GM19351 (cell line): Measurements from ENCODE around the gene OMP.
A peak's percentile ranks its signal among the peaks of the same experiment; 100 is the strongest.
"Not testable (repeated sequence)": the region's sequence is repeated elsewhere in the genome, so short reads cannot be mapped to it uniquely, and the experiment has no call there.

Source experiments
- ATAC-seq: cut with Tn5 transposase; IDR thresholded peaks from one replicate; pipeline ENCODE4 v1.9.1; 2021; ENCODE audit warnings: mild to moderate bottlenecking, moderate library complexity; ENCODE audit not compliant: unreplicated experiment

Gene OMP

DNA sequence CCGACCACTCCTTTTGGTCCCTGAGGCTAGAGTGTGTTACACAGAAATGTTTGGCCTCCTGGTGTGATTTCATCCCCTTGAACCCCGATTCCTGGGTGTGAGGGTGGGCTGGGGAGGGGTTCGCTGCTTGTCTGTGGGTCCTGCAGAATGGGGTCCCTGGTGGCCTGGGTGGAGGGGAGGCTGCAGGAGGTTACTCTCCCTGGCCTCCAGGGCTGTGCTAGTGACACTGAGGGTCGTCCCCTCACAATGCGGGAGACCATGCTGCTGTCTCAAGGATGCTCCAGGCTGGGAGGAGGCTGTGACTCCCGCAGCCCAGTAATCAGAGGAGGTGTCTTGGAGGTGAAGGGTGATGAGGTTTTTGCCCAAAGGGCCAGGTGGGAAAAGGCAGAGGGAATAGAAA lies 17.0 kb upstream of the OMP start:
- no peak for ATAC-seq

DNA sequence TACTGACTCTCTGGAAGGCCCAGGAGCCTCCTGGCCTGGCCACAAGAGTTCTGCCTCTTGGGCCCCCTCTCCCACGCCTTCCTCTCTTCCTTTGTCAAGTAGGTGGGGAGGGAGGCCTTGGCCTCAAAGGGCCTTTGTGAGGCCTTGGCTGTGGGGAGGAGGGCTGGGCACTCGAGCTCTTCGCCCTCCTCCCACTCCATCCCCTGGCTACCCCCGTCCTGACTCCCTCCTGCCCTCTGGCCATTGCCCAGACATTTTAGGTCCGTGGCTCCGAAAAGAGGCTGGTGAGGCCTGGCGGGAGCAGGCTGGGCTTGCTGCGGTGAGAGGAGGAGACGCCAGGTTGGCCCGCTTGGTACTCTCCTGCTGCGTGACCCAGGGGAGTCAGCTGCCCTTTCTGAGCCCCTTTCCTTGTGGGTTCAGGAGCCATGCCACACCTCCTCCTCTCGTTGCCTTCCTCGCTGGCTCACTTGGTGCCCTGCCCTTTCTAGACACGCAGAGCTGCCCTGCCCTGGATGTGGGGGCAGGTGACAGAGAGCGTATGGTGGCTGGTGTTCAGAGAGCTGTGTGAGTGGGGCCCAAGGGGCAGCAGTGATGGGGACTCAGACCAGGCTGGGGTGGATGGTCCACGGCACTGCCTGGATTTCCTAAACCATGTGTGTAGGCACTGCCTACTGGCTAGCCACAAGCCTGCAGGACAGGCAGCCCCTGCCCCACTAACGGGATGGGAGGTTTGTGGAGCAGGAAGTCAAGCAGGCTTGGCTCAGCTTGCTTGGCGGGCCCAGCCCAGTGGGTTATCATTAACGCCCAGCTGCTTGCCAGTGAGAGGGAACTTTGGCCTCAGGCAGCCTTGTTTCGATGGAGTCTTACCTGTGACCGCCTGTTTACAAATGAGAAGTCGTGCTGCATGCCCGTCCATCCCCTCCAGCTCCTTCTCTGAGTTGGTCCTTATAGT lies 15.8 kb upstream of the OMP start:
- ATAC-seq: no peak

- no peak for ATAC-seq
These were observed 14.9 kb upstream of the OMP start for GRCh38 chr11:77087723-77088225.

GRCh38 chr11:77088236-77089003 lies 14.2 kb upstream of the OMP start:
- ATAC-seq: no peak

- no peak for ATAC-seq
These were observed 13.6 kb upstream of the OMP start for GRCh38 chr11:77089004-77089545.

DNA sequence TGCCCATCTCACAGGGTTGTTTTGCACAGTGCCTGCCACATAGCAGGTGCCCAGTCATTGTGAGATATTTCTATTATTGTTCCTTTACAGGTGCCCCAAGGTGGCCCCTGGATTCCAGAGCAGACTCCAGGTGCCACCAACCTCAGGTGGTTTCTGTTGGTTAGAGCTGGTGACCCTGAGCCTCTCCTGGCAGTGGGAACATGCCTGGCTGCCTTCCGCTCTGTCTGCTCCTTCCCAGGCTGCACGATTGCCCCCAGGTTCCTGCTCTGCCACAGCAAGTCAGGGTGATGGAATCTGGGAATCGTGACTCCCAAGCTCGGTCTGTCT lies 12.6 kb upstream of the OMP start:
- ATAC-seq: no peak

- no peak for ATAC-seq
These were observed 12.1 kb upstream of the OMP start for GRCh38 chr11:77090373-77091111.

DNA sequence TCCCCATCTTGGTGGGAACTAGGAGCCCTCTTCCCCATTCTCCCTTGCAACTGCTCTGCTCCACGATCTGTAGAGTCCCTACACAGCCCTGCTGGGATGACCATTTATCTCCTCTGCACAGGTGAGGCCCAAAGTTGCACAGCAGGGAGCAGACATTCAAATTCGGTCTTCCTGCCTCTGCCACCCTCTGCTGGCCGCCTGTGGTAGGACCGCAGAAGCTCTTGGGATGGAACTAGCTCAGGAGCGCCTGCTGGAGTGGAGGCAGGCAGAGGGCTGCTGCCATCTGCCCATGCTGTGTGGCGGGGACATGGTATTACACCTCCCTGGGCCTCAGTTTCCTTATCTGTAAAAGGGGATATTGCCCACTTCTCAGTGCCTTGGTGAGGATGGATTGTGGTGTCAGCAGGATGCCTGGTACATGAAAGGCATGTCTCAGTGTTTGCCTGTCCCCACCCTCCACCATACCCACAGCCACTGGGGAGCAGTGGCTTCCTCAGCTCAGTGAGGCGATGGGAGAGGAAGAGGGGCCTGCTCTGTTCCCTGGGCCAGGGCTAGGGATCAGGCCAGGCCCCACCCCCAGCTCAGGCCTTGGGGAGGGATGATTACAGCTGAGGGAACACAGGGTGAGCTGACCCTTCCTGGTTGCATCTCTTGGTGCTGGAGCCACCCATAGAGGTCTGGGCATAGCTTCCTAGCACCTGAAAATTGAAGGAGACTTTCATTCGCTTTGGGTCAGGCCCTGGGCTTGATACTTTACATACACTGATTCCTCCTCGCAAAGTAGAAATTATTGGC lies 11.3 kb upstream of the OMP start:
- peak; percentile 93 for ATAC-seq

DNA sequence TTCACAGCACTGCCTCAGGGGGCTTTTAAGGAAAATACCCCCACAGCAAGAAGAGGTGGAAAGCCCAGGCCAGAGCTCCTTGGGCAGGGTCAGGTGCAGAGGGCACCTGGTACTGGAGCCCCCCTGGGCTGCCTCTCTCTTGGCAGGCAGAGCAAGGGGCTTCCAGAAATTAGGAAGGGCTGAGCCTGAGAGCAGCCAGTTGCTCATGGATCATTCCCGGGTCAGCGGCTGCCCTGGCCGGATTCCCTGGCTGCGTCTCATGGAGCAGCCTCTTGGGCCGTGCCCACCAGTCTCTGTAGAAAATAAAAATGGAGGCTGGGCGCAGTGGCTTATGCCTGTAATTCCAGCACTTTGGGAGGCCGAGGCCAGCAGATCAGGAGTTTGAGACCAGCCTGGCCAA lies 10.3 kb upstream of the OMP start:
- ATAC-seq: no peak

DNA sequence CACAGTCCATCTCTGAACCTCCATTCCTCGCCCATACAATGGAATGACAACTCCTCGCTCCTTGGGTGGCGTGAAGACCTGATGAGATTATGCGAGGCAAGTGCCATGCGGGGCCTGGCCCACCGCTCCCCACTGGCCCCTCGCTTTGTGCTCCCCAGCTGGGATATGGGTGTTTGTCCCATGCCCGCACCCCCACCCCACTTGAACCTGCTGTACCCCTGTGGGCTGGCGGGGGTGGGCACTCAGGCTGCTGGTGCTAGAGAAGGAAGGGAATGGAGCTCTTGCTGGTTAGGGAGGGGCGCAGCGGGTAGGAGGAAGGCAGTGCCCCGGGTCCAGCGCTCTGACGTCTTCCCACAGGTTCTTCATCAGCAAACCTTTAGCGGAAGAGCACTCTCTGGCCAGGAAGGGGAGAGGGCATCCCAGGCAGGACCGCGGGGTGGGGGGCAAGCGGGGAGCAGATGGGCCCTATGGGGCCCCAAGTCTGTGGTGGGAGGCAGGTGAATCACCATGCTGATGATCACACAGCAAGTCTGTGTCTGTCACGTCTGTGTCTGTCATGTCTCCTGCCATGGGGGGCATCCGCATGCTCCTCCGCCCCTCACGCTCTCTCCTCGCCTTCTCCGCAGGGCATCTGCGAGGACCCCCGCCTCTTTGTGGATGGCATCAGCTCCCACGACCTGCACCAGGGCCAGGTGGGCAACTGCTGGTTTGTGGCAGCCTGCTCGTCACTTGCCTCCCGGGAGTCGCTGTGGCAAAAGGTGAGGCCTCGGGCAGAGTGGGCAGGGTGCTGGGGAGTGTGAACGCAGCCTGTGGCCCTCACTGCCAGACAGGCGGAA lies 9.4 kb upstream of the OMP start:
- no peak for ATAC-seq

DNA sequence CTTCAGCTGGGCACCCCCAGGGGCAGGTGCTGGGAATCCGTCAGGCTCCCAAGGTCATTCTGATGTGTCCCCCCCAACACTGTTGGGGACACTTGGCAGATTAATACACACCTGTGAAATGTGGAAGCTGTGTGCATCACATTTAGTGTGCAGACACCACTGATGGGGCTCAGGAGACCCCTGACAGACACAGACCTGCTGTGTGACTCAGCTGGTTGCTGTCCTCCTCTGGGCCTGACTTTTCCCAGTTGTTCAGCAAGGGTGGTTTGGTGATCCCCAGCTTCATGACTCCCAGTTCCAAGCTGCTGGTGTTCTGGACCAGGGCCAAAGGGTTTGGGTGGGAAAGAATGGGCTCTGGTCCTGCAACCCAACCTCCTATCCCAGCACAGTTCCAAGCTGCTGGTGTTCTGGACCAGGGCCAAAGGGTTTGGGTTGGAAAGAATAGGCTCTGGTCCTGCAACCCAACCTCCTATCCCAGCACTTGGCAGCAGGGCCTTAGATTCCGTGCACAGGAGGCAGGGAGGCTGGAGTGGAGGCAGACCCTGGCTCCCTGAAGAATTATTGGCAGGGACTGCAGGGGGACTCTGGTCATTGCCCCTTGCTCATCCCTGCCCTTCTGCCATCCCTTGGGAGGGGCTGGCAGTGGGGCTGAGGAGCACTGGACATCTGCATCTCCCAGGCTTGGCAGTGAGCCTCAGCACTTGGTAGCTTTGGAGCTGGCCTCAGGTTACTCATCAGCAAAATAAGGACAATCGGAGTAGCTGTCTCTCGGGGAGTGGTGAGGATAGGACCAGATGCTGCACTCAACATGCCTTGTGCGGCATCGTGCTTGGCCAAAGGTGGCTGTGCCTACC lies 8.4 kb upstream of the OMP start:
- no peak for ATAC-seq

DNA sequence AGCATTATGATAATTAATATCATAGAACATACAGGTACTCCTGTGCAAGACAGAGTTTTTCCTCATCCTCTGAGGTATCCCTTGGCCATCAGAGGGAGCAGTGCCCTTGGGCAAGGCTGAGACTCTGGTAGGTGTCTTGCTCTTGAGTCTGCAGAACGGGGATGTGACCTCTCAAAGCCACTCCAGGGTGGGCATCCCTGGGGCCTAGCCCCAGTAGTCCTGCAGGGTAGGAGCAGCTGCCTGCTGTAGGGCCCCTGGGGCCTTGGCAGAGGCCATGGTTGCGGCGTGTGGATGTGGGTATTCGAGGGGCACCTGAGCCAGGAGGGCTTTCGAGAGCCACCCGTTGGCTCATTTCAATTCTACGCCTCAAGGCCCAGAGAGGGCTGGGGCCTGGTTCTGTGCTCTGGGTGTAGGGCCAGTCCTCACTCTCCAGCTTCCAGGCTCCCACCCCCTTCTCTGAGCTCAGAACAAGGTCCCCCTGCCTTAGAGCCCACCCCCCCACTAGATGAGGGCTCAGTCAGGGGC lies 7.7 kb upstream of the OMP start:
- no peak for ATAC-seq

- no peak for ATAC-seq
These were observed 6.8 kb upstream of the OMP start for GRCh38 chr11:77095551-77096490.

GRCh38 chr11:77096591-77097019 lies 6.0 kb upstream of the OMP start:
- no peak for ATAC-seq

DNA sequence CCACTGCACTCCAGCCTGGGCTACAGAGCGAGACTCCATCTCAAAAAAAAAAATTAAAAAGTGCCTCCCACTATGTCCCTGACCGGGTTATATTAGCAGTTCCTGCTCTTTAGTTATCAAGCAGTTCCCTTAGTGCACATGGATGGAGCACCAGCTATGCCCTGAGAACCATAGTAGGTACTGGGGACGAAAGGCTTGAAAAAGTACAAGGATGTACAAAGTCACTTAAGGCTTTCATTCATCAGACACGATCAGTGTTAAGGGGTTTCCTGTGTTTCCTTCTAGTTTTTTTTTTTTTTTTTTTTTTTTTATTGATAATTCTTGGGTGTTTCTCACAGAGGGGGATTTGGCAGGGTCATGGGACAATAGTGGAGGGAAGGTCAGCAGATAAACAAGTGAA lies 5.5 kb upstream of the OMP start:
- ATAC-seq: not testable (repeated sequence)

DNA sequence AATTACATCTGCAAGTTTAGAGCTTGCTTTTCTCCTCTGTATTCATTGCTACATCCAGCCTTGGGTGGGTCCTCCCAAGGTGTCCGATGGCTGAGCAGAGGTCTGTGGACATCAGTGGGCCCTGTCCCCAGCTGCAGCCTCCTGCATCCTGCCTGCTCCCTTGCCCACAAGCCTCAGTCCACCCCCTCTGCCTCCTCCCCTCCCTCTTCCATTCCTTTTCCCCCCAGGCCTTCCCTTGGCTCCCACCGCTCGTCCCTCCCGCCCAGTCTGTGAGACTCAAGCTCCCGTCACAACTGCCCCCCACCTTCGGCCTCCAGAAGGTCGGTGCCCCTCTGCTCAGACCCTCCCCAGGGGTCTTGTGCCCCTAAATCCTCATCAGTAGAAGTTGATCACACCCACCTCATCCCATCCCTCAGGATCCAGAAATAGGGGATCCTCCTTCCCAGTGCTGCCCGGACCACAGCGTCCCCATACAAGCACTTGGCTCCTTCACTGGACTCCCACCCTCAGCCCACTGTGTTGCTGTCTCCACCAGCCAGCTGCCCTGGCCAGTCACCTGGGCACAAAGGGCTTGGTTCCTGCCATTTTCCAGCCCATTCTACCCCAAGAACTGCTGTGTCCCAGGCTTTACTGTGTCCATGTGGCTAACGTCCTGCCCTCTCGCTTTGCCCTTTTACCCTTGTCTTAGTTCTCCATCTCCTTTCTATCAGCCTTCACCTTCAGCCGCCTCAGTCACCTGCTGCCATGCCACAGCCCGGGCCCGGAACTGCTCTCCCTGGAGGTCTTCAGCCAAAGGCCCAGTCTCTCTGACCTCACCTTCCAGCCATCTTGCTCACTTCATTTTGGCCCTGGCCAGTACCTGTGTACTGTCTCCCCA lies 2.2 kb upstream of the OMP start:
- no peak for ATAC-seq
